GM11168 (cell line): ENCODE measurements around the gene NAPA.

Source experiments
- in situ Hi-C: fragments of 300-500 bp; cut with MboI; formaldehyde crosslinking; loops from one replicate; pipeline ENCODE4 v1.12.0; 2022; ENCODE audit warnings: low sequenced_read_pairs; ENCODE audit not compliant: unreplicated experiment

NAPA gene

DNA sequence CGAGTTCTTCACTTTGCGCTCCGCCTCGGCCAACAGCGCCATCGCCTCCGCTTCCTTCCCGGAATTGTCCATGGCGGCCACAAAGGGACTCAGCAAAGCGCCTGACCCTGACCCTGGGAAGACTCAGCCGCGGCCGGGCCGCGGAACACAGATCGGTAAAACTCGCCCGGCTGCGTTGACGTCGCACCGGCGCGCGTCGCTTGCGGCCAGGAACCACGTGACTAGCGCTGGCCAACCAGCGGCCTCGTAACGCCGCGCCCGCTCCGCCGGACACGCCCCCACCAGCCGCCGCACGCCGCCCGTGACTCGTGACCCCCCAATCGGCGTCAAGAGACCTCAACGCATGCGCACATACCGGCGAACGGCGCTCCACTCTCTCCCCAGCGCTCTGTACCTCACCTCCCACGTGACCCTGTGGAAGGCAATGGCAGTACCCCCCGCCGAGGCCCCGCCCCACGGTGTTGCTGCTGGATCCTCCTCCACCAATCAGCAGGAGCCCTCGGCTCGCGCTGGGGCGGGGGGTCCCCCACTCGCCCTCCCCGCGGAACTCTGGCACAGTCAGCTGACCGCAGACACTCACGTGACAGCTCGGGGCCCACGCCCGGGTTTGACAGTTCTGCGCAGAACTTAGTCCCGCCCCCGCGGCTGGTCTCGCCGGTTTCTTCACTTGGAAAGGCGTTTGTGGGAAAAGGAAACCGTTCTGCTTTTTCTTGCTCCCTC is at the start of gene NAPA:
Gene NAPA (minus strand): TSS at position 195 of the 720 bp plus-strand sequence. CDS start 123 bp downstream, at position 72.
- in situ Hi-C loops, result no loop called here

DNA sequence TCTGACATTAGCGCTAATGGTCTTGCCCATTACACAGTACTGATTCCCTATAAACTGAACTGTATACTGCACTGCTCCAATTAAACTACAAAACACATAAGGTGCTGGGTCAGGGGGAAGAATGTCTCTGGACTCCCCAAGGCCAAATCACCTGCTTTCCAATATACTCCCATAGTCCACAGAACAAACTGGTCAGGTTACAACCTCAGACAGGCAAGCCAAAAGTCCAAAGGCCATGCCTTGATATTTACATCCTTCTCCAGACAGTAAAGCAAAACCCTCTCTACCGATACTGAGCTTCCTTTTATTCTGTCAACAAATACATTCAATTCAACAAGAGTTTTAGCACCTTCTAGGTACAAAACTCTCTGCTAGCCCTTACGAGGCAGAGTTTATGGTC is 49.2 kb upstream of the NAPA start:
- in situ Hi-C loops, result no loop called here

DNA sequence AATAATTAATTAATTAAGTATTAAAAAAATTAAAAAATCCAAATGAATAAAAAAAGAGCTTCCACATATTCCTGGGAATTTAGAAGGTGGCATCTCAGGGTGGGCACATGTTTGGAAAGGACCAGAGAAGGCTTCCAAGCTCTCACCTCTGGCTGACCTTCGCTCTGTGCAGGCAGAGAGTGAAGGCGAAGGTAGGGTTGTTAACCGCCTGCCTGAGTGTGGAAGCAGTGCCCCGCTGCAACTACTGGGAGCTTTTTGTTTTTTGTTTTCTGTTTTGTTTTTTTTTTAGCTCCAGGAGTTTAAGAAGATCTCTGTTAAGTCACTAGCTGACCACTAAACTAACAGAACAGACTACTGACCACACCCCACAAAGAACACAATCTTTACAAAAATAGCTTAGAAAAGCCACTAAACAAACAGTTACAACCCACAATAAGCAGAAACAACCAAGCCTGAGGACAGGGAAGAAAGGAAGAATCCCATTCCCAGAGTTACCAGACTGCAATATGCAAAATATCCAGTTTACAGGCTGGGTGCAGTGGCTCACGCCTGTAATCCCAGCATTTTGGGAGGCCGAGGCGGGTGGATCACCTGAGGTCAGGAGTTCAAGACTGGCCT is 46.7 kb upstream of the NAPA start:
- in situ Hi-C loops, result no loop called here

DNA sequence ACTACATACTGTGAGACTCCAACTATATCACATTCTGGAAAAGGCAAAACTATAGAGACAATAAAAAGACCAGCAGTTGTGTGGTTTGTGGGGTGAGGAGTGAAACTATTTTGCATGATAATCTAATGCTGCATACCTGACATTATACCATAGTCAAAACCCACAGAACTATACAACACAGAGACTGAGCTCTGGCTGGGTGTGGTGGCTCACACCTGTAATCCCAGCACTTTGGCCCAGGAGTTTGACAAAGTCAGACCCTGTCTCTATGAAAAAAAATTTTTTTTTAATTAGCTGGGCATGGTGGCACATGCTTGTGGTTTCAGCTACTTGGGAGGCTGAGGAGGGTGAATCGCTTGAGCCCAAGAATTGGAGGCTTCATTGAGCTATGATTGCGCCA is 46.1 kb upstream of the NAPA start:
- in situ Hi-C loops, result no loop called here

DNA sequence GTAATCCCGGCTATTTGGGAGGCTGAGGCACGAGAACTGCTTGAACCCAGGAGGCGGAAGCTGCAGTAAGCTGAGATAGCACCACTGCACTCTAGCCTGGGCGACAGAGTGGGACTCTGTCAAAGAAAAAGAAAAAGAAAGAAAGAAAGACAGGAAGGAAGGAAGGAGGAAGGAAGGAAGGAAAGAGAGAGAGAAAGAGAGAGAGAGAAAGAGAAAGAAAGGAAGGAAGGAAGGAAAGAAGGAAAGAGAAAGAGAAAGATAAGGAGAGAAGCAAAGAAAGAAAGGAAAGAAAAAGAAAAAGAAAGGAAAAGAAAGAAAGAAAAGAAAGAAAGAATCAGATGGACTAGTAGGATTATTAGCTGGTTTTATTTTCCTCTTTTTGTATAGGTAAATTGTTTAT is 35.3 kb upstream of the NAPA start:
- in situ Hi-C loops, result no loop called here

DNA sequence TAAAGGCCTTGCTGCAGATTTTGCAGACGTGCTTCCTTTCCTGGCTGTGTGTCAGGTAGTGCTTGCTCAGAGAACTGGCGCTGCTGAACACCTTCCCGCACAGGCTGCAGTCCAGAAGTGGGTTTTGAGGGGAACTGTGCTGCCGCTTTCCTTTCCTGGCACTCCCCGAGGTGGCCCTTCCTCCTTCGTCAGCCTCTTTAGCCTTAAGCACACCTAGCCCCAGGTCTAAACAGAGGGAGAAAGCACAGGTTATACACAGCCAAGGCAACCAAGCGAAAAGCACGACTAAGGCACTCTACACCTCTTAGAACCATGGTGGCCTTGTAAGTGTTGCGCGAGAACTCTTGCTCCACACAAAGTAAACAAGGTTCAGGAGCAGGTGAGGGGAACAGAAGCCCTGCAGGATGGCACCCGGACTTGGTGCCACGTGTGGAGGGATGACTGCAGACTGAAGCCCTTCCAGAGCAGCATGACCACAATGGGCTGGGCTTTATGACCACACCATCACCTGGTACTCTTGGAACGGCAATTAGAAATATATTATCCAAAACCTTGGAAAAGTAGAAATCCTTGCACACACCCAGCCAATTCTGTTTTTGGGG is 34.5 kb upstream of the NAPA start:
- in situ Hi-C loops, result no loop called here

DNA sequence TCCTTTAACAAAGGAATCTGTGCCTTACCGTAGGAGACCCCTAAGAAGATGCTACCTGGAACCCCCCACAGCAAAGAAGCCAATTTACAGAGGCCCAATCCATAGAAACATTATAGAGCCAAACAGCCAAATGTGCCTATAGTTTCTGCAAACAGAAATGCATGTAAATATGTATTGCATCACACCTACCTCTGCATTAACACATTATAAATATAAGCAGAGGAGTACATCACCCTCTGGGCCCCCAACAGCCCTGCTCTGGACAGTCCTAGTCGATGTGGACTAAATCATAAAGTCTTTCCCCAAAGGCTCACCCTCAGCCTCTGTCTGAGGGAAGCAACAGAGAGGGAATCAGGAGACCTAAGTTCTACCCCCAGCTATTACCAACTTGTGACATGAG is 32.3 kb upstream of the NAPA start:
- in situ Hi-C loops, result no loop called here

DNA sequence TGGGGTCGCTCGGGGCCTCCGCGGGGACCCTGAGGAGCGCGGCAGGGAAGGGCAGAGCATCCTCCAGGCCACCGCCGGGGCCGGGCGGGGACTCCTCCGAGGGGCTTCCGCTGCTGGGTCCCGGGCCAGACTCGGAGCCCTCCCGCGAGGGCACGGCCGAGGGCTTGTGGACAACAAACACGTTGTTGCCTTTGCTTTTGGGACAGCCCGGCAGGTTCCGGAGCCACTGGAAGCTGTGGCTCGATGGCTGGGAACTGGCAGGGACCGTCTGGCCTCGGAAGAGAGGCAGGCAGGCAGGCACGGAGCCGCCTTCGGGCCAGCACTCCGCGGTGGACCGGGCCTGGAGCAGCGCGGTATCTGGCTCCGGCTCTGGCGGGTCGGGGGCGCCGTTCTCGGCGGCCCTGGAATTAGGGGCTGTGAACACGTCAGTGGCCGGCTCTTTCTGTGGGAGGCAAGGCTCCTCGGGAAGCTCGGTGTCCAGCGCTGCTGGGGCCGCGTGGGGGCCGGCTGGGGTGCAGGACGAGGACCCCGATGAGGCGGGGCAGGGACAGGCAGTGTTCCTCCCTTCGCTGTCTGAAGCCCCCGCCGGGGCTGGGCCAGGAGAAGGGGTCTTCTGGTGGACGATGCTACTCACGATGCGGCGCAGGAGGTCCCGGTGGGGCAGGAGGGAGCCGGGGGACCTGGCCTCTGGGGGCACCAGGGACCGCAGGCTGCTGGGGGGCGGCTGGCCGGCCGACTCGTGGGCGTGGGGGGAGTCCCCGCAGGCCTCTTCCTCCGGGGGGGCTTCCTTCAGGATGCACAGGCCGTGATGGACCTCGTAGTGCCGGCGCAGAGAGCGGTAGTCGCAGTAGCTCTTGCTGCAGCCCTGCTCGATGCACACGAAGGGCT is 30.4 kb upstream of the NAPA start:
- in situ Hi-C loops, result no loop called here

DNA sequence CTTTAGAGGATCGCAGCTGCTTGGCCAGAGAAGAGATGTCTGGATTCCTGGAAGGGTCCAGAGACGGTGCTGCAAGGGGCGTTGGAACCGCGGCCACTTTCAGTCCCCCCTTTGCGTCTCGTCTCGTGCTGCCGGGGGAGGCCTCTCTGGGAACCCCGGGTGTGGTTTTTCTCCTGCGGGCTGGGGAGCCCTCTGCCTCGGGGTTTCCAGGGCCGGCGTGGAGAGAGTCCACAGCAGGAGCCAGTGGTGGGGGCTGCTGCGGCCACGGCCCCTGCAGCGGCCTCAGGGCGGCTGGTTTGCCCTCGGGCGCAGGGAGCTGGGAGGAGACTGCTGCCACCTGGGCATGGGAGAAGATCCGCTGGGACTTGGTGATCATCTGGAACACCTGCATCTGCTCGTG is 29.6 kb upstream of the NAPA start:
- in situ Hi-C loops, result no loop called here

DNA sequence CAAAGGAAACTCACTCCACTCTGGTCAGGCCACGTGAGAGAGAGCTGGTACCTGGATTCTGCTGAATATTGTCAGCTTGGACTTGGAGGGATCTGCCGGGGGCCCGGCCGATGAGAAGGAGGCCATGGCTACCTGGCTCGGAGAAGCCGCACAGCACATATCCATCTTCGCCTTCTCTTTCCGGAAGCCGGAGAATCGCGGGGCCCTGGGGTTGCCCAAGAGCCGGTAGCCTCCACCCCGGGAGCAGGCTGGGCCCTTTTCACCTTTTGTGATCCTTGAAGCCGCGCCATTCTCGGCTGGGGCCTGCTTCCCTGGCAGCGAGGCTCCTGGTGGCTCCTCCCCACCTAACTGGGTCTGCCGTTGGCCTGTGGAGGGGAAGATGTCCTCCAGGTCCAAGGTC is 29.2 kb upstream of the NAPA start:
- in situ Hi-C loops, result no loop called here

DNA sequence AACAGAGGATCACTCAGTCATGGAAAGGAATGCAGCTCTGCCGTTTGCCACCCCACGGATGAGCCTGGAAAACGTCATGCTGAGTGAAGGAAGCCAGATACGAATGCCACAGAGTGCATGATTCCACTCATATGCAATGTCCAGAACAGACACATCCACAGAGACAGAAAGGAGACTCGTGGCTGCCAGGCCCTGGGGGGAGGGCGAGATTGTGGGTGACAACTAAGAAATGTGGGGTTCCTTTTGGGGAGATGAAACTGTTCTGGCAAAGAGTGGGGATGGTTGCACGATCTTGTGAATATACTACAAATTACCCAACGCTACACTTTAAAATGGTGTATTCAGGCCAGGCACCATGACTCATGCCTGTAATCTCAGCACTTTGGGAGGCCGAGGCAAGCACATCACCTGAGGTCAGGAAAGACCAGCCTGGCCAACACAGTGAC is 27.2 kb upstream of the NAPA start:
- in situ Hi-C loops, result no loop called here

DNA sequence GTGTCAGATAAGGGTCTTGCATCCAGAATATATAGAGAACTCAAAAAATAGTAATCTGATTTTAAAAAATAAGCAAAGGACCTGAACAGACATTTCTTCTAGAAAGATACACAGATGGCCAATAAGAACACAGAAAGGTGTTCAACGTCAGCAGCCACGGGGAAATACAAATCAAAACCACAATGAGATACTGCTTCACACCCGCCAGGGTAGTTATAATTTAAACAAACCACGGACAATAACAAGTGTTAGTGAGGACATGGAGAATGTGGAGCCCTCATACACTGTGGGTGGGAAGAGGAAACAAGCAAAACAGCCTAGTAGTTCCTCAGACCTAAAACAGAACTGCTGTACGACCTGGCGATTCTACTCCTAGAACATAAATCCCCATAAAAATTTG is 26.7 kb upstream of the NAPA start:
- in situ Hi-C loops, result no loop called here

DNA sequence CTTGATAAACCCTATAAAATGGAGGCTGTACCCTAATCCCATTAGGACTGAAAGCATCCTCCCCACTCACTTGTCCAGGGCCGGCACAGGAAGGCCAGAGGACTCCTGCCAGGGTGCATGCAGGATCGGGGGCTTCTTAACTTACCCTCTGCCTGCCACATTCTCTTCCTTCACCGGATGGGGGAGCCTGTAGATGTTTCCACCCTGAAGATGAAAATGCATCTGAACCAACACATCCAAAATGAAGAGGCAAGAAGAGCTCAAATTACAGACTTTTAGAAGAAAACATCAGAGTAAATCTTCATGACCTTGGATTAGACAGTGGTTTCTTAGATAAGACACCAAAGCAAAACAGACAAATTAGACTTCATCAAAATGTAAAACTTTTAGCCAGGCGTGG is 25.9 kb upstream of the NAPA start:
- in situ Hi-C loops, result no loop called here

DNA sequence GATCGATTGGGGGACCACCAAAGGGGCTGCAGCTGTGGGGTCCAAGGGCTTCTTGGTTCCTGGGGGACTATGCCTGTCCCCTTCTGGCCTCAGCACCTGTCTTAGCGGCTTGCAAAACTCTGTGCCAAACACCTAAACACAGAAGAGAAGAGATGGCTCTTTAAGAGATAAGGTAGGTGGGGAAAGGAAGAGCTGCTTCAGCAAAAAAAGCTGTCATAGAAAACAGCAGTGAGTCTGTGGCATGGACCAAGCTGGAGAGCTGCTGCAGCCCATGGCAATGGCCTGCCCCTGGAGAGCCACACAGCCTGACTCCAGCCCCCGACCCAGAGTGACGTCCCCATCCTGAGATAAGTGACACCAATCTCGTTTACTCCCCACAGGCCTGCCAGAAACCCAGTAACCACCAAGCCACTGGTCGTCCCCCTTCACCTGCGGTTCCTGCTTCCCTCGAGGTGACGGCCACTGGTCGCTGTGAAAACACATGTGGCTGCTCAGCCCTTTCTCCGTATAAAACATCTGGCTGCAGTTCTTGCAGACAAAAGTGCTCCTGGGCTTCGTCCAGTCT is 25.0 kb upstream of the NAPA start:
- in situ Hi-C loops, result no loop called here

DNA sequence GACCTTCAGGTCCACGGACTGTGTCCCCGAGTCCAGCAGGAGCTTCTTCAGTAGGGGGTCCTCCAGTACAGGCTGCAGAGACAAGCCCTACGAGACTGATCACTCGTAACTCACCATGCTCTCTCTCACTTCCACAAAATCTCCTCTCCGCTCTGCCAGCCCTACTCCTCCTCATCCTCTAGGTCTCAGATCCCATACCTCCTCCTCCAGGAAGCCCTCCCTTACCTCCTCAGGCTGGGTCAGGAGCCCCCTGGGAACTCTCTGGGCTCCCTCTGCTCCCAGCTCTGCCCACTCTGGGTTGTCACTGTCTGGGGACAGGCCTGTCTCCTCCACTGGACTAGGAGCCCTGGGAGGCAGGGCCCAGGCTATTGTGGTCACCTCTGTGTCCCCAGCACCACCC is 23.9 kb upstream of the NAPA start:
- in situ Hi-C loops, result no loop called here

DNA sequence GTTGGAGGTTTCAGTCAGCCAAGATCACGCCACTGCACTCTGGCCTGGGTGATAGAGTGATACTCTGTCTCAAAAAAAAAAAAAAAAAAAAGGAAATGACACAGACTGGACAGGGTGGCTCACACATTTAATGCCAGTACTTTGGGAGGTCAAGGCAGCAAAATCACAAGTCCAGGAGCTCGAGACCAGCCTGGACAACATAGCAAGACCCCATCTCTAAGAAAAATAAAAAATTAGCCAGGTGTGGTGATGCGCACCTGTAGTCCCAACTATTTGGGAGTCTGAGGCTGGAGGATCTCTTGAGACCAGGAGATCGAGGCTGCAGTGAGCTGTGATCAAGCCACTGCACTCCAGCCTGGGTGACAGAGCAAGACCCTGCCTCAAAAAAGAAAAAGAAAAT is 22.6 kb upstream of the NAPA start:
- in situ Hi-C loops, result no loop called here

DNA sequence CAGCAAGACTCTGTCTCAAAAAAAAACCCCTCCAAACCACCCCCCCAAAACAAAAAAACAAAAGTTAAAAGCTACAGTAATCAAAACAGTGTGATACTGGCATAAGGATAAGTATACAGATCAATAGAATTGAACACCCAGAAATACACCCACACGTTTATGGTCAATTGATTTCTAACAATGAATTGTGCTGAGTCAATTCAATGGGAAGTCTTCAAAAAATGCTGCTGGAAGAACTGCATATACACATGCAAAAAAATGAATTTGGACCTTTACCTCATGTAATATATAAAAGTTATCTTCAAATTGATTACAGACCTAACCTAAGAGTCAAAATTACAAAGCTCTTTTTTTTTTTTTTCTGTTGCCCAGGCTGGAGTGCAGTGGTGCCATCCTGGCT is 19.8 kb upstream of the NAPA start:
- in situ Hi-C loops, result no loop called here

DNA sequence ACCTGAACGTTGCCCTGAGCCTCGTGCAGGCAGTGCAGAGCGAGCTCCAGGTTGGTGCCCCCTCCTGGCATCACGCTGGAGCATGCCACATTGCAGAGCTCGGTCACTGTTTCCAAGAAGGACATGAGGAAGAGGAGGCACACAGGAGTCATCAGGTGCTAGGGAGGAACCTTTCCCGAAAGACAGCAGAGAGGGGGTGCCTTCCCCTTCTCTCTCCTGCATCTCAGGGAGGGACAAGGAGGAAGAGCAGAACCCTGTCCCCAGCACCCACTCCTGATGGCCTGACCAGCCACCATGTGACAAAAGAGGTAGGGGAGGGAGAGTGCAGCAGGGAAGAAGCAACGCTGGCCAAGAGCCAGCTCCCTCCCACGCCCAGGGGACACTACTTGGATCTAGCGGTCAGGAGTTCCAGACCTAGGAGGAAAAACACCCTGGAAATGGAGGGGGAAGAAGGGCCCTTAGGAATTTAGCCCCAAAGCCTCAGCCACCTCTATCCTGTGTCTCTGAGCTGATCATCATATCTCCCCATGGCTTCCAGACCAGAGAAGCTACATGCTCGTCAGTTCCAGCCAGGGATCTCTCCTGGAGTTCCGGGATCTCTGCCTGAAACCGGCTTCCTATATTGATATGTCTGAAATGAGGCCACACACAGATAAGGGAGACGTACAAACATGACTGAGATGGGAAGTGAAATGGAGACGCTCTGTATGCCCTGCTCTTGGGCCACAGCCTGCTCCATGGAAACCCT is 17.0 kb upstream of the NAPA start:
- in situ Hi-C loops, result no loop called here

DNA sequence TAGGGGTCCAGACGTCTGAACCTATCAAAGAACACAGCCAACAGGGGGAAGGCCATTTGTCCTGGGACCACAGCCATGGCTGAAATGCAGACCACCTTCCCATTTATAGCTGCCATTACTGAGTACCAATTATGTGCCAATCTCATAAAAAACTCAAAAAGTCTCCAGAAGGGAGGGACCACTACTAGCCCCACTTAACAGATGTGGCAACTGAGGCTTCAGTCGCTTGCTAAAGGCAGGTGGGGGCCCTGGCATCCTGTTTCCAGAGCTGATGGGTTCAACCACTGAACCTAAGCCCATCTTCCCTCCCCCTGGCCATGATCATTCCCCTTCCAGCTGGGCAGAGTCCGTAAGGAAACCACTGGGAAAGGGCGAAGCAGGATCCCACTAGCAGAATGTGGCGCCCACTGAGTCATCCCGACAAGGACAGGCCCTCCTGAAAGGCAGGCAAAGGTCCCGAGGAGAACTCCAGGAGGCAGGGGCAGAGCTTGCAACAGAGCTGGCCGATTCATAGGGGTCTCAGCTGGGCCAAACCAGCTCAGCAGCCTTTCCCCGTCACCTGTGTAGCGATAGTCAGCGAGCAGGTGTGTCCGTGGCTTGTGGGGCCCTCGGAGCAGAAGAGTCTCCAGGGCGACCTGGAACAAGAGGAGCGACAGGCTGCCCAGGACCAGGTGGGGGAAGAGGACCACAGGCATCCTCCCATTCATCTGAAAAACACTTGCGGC is 14.3 kb upstream of the NAPA start:
- in situ Hi-C loops, result no loop called here
